ENCODE measurements around the gene EIF4A3.

GRCh38 chr17:80119271-80119791 lies 27.6 kb downstream of the EIF4A3 start:
- TF ChIP-seq ZNF274 (IDR thresholded peaks at IDR 0.05; ENCODE audit: insufficient read depth, insufficient read length) (no peak), CTCF (IDR thresholded peaks at IDR 0.05 in 2 of 3, conservative IDR thresholded peaks at IDR 0.05 in 1 of 3; ENCODE audit: control insufficient read depth in 2 of 3, extremely low read depth in 1 of 3, insufficient read depth in 1 of 3, low read depth in 3 of 3, low read length in 3 of 3) (no peak), ZBTB11 (CRISPR knock-in tag; IDR thresholded peaks at IDR 0.05) (no peak)
